ENCODE measurements around the gene PCBP3.
"Not testable (repeated sequence)": the region's sequence is repeated elsewhere in the genome, so short reads cannot be mapped to it uniquely, and the experiment has no call there.

PCBP3 gene

DNA sequence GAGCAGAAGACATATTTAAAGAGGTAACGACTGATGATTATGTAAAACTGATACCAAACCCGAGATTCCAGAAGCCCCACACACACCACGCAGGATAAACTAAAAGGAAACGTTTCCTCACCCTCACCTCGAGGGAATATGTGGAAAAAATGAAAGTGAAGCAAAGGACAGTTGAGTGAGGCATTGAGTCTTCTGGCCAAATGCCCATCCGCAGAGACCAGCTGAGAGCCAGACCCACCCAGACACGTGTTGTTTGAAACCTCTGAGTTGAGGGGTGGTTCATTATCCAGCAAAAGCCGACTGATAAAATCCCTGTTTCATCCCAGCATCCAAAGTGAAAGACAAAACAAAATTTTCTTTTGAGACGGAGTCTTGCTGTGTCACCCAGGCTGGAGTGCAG lies 29.6 kb upstream of the PCBP3 start:
- no peak for DNase-seq (ENCODE audit: low read depth)

DNA sequence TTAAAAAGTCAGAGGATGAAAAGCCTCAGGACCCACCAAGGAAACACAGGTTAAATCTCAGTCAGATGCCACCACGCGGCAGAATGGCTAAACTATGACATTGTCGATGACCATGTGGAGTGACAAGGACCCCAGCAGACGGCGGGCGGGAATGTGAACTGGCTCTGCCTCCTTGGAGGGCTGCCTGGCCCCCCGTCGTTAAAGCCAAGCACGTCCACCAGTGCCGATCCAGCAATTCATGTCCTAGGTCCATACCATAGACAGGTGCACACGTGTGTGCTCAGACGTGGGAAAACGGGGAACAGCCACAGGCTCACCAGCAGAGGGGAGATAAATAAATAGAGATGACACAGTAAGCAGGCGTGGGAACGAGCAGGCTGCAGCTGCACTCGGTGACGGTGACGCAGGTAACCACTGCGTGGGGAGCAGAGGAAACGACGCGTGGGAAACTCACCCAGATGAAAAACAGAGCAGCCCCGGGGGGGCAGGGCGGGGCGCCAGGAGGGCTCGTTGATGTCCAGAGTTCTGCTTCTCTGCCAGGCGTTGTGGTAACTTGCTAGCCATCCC lies 28.3 kb upstream of the PCBP3 start:
- no peak for DNase-seq (ENCODE audit: low read depth)

DNA sequence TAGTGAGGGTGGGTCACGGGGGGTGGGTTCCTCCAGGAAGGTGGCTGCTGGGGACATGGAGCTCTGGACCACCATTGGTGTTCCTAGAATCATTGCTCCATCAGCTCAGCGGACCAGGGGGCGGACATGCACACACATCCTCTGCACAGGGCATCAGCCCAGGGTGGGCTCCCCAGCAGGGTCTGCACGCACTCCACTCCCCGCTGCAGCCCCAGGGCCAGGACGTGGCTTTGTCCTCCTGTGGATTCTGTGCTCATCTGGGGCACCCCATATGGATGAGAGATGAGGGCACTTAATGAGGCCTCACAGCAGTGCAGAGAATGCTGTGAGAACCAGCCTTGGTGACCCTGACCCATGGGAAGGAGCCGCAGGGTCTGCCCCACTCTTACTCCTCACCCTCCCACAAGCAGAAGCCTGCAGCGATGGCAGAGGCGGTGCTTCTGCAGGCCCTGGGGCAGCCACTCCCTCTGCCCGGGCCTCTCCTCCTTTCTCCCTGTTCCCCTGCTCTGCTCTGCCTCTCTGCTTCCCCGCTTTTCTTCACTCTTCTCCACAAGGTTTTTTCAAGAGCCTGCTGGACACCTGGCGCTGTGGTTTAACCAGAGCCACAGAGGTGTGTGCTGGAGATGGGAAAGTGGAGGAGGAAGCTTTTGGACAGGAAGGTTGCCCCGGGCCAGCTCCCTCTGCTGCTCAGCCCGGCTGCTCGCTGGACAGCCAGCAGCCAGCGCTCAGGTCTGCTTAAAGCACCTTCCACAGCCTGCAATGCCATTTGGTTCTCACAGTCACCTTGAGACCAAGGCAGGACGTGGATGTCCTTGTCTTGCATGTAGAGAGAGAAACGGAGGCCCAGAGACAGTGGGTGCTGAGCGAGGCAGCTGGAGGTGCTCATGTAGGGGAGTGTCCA lies 26.3 kb upstream of the PCBP3 start:
- DNase-seq (ENCODE audit: low read depth): no peak

DNA sequence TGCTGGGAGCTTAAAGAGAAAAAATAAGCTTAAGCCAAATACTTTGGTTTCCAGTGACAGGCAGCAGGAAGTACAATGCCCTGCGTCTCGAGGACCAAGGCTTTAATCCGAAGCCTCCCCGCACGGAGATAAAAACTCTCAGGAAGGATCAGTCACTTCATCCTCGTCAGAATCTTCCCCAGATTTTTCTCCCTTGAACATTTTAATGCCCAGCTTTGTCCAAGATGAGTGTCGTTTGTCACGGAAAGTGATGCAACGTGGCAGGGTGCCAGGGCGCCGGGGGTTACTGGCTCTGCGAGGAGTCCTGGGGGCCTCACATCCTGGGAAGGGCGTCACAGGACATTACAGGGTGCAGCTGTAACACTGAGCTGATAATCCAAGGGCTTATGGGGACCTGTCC lies 25.2 kb upstream of the PCBP3 start:
- DNase-seq (ENCODE audit: low read depth): no peak

DNA sequence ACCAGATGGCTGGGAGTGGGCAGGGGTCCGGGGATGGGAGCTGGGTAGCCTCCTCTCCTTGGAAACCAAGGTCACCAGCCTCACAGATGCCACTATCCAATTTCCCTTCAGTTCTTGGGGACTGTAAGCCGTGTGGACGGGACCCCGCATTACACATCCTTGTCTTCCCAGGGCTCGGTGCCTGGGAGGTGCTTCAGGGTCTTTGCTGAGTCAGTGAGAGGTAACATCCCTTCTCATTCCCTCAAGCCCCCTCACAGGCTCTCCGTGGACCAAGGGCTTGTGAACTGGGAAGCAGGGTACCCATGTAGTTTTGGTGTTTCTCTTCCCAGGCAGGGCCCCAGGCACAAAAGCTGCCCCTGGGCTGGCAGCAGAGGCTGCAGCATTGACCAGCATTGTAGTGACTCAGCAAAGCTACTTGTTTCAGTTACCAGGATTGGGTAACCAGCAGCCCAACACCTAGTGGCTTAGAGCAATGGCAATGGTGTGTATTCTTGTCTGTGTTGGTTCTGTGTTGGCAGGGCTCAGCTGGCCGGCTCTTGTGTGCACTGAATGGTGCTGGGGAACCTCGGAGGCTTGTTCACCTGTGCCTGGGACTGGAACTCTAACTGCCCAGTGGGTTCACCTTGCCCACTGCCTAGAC lies 24.6 kb upstream of the PCBP3 start:
- no peak for DNase-seq (ENCODE audit: low read depth)

DNA sequence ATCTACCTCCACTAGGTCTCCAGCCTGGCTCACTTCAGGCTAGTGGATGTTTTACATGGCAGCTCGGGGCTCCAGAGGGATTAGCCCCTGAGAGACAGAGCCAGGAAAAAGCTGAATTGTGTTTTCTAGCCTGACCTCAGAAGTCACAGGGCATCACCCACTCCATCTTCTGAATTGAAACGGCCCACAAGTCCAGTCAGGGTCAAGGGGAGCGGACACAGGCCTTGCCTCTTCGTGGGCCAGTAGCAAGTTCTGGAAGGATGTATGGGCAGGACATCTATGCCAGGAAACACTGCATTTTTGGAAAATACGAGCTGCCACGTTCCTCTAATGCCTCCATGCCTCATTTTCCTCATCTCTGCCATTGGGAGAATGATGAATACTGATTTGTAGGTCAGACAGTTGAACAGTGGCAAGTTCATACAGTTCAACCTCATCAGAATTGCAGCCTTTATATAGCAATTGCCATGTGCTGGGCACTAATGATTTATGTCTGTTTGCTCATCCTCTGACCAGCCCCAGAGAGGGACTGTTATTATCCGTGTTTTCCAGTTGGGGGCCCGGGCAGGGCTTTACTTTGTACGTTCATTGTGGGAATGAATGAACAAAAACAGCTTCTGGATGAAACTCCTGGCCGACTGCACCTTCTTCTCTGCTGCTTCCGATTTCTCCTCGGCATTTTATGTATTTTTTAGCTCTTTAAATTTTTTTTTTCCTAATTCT lies 23.2 kb upstream of the PCBP3 start:
- no peak for DNase-seq (ENCODE audit: low read depth)

DNA sequence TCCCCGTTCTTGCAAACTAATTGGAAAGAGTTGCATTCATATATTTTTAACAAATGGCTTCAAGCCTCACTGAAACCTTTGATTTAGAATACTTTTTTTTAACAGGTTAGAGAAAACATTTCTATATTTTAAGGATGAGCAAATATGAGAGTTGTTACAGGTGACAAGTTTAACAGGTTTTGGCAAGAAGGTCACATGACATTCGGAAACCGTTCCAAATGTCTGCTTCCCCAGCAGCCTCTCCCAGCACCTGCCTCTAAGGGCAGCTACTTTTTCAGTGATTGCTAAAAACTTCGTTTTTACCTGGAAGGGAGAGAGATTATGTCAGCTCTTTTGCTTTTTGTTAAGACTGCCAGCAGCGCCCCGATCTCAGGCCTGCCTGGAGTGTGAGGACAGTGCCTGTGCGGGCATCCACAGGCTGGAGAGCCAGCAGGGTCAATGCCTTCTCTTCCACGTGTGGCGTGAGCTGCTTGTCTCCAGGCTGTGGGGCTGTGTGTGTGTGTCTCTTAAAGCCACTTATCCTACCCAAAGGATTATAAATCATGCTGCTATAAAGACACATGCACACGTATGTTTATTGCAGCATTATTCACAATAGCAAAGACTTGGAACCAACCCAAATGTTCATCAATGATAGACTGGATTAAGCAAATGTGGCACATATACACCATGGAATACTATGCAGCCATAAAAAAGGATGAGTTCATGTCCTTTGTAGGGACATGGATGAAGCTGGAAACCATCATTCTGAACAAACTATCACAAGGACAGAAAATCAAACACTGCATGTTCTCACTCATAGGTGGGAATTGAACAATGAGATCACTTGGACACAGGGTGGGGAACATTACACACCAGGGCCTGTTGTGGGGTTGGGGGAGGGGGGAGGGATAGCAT lies 21.8 kb upstream of the PCBP3 start:
- DNase-seq (ENCODE audit: low read depth): not testable (repeated sequence)

DNA sequence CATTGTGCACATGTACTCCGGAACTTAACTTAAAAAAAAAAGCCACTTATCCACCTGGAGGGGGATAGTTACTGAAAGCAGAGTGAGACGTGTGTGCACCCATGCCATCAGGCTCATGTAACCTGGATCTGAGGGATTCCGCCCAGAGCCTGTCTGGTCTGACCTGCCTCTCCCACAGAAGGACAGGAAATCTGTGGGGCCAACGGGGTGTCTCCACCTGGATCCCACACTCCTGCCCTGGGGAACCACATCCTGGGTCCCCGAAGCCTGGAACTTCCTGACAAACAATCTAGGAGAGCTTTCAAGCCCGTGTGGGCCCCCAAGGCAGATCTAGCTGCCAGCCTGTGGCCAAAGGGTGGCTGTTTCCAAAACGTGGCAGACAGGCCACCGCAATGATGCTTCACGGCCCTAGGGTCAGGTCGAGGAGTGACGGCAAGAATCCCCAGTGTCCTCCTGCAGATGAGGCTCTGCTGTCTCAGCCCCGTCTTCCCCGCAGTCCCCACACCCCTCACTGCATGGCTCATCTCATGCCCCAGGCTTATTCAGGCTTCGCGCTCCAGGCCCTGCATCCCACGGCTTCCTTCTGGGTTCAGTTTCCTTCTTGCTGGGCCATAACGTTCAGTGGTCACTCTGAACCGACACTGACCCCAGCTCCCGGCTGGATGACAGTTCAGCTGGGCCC lies 21.0 kb upstream of the PCBP3 start:
- no peak for DNase-seq (ENCODE audit: low read depth)

DNA sequence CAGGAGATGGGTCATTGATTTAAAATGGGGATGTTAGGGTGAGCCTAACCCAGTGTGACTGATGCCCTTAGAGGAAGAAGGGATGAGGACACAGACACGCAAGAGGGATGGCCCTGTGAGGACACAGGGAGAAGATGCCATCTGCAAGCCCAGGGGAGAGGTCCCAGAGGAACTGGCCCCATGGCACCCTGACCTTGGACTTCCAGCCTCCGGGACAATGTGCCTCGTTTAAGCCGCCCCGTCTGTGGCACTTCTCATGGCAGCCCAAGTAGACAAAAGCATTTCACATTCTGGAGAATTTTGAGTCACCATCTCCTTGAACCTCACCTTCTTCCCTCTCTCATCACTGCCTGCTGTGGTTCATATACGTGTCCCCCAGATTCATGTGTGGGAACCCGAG lies 20.1 kb upstream of the PCBP3 start:
- DNase-seq (ENCODE audit: low read depth): no peak

DNA sequence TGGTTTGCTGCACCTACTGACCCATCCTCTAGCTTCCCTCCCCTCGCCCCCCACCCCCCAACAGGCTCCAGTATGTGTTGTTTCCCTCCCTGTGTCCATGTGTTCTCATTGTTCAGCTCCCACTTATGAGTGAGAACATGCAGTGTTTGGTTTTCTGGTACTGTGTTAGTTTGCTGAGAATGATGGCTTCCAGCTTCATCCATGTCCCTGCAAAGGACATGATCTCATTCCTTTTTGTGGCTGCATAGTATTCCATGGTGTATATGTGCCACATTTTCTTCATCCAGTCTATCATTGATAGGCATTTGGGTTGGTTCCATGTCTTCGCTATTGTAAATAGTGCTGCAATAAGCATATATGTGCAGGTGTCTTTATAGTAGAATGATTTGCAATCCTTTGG lies 17.4 kb upstream of the PCBP3 start:
- not testable (repeated sequence) for DNase-seq (ENCODE audit: low read depth)

DNA sequence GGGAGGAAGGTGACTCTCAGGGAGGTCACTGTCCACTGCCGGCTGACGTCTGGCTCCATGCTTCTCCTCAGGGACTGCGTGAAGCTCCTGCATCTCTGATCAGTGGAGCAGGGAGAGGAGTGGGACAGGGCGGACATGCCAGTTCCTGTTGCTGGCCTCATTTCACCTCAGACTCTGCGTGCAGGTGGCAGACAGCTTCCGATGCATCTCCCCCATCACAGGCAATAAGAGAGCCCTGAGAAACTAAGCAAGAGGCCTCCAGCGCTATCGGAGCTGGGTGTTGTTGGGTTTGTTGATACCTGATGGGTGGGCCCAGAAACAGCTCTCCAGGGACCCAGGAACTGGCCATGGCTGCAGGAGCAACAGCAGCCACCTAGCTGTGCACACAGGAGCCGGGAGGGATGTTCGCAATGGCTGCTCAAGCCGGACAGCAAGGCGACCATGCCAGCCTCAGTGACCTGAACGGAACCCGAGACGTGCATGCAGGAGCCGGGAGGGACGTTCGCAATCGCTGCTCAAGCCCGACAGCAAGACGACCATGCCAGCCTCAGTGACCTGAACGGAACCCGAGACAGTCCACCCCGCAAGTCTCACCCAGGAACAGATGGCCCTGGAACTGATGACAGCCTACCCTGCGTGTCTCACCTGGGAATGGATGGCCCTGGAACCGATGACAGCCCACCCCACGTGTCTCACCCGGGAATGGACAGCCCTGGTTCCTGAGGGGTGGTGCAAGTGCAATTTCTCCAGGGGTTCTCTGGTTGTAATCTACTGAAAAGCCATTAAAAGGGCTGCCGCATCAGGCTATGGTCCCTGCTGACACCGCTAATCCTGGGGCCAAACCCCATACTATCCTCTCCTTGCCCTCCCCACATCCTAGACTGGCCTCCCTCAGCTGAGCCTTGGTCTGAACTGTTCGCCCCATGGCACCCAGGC lies 14.2 kb upstream of the PCBP3 start:
- DNase-seq (ENCODE audit: low read depth): no peak

DNA sequence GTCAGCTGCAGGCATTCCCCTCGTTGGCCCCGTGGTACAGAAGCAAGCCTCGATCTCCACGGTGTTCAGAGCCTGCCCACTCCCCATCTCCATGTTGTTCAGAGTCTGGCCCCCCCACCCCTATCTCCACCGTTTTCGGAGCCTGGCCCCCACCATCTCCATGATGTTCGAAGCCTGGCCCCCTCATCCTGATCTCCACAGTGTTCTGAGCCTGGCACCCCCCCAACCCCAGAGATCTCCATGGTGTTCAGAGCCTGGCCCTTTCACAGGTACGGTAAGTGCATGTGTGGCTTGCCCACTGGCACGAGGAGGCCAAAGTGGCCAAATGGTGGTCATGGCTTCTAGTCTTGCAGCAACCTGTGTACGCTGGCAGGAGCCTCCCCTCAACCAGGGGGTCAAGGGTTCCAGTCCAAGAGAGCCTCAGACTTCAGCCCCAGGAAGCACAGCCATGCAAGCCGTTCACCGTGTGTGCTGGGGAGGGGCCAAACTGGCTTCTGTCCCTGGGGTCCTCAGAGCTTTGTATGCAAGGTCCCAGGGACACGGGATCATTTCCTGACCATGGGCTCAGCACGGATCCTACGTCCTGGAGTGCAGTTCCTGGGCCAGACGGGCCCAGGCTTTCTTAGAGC lies 13.3 kb upstream of the PCBP3 start:
- DNase-seq (ENCODE audit: low read depth): no peak

DNA sequence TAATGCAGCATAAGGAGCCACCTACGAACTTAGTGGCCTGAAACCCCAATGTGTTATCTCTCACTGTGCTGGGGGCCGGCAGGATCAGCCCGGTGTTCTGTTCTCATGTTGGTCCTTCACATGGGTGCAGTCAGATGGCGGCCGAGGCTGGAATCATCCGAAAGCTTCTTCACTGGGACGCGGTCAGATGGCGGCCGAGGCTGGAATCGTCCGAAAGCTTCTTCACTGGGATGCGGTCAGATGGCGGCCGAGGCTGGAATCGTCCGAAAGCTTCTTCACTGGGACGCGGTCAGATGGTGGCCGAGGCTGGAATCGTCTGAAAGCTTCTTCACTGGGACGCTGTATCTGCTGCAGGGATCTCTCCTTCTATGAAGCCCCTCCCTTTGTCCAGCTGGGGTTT lies 12.6 kb upstream of the PCBP3 start:
- DNase-seq (ENCODE audit: low read depth): no peak

DNA sequence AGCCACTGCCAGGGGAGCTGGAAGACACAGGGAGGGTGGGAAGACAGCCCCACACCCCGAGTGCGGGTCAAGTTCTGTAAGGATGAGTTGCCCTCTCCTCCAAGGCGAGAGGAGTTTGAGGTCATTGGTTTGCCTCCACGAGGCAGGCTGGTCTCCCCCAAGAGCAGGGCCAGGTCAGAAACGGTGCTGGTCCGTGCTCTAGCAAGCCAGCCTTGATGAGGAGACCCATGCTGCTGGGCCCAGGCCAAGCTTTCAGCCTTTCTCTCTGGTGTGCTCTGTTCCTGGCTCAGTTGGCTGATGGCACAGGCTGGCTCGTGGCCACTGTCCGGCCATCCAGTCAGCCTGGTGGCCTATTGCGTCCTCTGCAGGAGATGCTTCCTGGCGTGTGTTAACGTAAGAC lies 12.0 kb upstream of the PCBP3 start:
- DNase-seq (ENCODE audit: low read depth): no peak

DNA sequence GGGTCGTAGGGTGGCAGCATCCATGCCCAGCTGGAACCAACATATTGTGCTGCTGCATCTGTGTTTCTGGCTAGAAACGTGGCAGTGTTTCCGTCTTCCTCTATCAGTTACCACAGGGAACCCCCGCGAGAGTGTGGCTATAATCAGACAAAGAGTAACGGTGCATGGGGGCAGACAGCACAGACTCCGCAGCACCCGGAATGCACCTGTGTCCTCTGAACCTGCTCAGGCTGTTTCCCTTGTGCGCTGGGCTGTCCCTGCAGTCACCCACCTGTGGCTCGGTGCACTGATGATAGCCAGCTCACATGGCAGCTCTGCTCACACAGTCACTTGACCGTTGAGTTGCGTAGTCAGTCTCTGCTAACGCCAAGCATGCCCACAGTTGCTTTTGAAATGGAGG lies 11.4 kb upstream of the PCBP3 start:
- no peak for DNase-seq (ENCODE audit: low read depth)

DNA sequence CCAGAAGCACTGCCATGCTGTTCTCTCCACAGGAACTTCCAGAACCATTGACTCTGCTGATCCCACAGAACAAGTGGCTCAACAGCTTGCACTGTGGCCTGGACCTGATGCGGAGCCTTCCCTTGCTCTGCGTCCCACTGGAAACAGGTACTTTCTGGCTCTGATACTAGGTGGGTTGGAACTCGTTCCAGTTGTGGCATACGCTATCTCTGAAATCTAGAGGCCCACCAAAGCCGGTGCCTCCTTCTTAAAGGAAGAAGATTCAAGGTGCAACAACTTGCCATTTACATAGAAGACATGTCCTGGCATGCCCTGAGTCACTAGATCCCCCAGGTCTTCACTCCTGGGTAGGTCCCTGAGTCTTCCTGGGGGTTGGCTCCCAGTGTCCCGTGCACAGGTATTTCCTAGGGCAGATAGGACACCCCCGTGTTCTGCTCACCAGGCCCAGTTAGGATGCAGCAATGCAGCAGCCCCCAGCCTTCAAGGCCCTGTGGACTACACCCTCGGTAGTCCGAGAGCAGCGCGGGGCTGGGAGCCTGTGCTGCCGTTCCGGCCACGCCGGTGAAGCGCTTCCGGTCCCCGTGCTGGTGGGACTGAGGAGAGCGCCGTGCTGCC lies 10.8 kb upstream of the PCBP3 start:
- DNase-seq (ENCODE audit: low read depth): no peak

DNA sequence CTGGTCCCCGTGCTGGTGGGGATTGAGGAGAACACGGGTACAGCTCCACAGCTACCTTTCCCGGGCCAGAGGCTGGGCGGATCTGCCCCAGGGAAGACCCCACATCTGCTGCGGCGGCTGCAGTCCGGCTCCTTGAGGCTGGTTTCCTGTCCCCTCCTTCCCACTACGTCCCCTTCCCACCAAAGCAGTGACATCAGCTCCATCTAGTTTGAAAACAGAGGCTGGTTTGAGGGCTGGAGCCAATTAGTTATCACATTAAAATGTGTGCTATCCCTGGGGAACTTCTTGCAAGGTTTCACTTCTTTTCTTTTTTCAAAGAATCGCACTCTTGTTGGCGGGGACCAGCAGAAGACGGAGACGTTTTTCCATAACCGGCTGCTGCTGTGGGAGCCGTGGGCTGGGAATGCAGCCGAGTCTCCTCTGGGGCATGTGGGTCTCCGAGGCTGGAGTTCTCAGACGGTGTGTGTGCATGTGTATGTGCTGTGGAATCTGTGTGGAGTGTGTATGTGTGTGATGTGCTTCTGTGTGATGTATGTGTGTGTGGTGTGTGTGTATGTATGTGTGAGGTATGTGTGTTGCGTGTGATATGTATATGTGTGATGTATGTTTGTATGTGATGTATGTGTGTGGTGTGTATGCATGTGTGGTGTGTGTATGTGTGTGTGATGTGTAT lies 8.9 kb upstream of the PCBP3 start:
- DNase-seq (ENCODE audit: low read depth): no peak
